Ovary (tissue), 3 donors: ENCODE results near the gene MRM2.

ENCODE experiments used
- EP300 ChIP-seq: sonication (generic); formaldehyde crosslinking; IDR thresholded peaks from one replicate; pipeline ENCODE4 v1.6.1; 2017; ENCODE audit warnings: antibody characterized with exemption
- POLR2A ChIP-seq: fragments of 450-650 bp; IDR thresholded peaks from one replicate; pipeline ENCODE4 v1.6.1; 2017; ENCODE audit warnings: antibody characterized with exemption, mild to moderate bottlenecking, moderate library complexity
- TF ChIP-seq, protein P1 (sequence below), 3 donors: fragments of 450-650 bp in 2 of 3; fragments of 200-600 bp in 1 of 3; IDR thresholded peaks; one replicate each; pipeline versions ENCODE4 v1.5.1 to v1.8.0; 2016 to 2022; ENCODE audit warnings: antibody characterized with exemption in 3 of 3, mild to moderate bottlenecking in 1 of 3
- donor health status: DM: no; HTN: no; CAD: no.

- TF ChIP-seq, protein P1, sequence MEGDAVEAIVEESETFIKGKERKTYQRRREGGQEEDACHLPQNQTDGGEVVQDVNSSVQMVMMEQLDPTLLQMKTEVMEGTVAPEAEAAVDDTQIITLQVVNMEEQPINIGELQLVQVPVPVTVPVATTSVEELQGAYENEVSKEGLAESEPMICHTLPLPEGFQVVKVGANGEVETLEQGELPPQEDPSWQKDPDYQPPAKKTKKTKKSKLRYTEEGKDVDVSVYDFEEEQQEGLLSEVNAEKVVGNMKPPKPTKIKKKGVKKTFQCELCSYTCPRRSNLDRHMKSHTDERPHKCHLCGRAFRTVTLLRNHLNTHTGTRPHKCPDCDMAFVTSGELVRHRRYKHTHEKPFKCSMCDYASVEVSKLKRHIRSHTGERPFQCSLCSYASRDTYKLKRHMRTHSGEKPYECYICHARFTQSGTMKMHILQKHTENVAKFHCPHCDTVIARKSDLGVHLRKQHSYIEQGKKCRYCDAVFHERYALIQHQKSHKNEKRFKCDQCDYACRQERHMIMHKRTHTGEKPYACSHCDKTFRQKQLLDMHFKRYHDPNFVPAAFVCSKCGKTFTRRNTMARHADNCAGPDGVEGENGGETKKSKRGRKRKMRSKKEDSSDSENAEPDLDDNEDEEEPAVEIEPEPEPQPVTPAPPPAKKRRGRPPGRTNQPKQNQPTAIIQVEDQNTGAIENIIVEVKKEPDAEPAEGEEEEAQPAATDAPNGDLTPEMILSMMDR (IDR thresholded peaks at IDR 0.05): no peak
- TF ChIP-seq POLR2A (no peak), EP300 (no peak)
These were observed 37.6 kb downstream of the MRM2 start for GRCh38 chr7:2204446-2204845.
